Parathyroid adenoma (tissue), 2 donors: ENCODE measurements around the gene ANOS1.

Source experiments
- H2AFZ ChIP-seq: fragments of 300-600 bp; sonication (generic); one replicate; pipeline ENCODE4 v1.7.0; 2017; ENCODE audit warnings: antibody characterized with exemption, mild to moderate bottlenecking
- H3K27ac ChIP-seq: fragments of 300-600 bp; sonication (generic); one replicate; pipeline ENCODE4 v1.7.0; 2017
- H3K27me3 ChIP-seq: fragments of 300-600 bp; sonication (generic); one replicate; pipeline ENCODE4 v1.7.0; 2017; ENCODE audit warnings: low read length; ENCODE audit not compliant: control insufficient read depth, insufficient read depth
- H3K36me3 ChIP-seq: fragments of 300-600 bp; sonication (generic); one replicate; pipeline ENCODE4 v1.7.0; 2017; ENCODE audit warnings: low read length; ENCODE audit not compliant: control insufficient read depth, insufficient read depth
- H3K4me1 ChIP-seq: fragments of 300-600 bp; sonication (generic); one replicate; pipeline ENCODE4 v1.7.0; 2017; ENCODE audit warnings: control low read depth
- H3K4me2 ChIP-seq: fragments of 300-600 bp; sonication (generic); one replicate; pipeline ENCODE4 v1.7.0; 2017; ENCODE audit warnings: low read length
- H3K4me3 ChIP-seq: fragments of 300-600 bp; sonication (generic); one replicate; pipeline ENCODE4 v1.7.0; 2017; ENCODE audit warnings: low read depth, low read length
- H3K79me2 ChIP-seq: fragments of 300-600 bp; sonication (generic); one replicate; pipeline ENCODE4 v1.7.0; 2017; ENCODE audit warnings: control low read depth
- H3K9ac ChIP-seq: fragments of 300-600 bp; sonication (generic); one replicate; pipeline ENCODE4 v1.7.0; 2017; ENCODE audit warnings: mild to moderate bottlenecking
- H3K9me3 ChIP-seq: fragments of 300-600 bp; sonication (generic); one replicate; pipeline ENCODE4 v1.7.0; 2017; ENCODE audit warnings: low read length; ENCODE audit not compliant: control insufficient read depth
- CTCF ChIP-seq: fragments of 300-600 bp; sonication (generic); IDR thresholded peaks from one replicate; pipeline ENCODE4 v1.7.0; 2017; ENCODE audit warnings: antibody characterized with exemption, mild to moderate bottlenecking
- donor health status: primary hyperparathyroidism.

The ANOS1 gene

GRCh38 chrX:8675006-8675630 lies 56.8 kb downstream of the ANOS1 start:
- no peak overlapping the region for H3K4me3 ChIP-seq
- TF ChIP-seq CTCF: no peak
- no peak overlapping the region for H3K27ac ChIP-seq
- no peaks in the 10 kb centered on the region for H3K79me2 ChIP-seq
- no peak overlapping the region for H3K4me2 ChIP-seq
- H3K9me3 ChIP-seq: no peaks in the 10 kb centered on the region
- no peaks in the 10 kb centered on the region for H3K27me3 ChIP-seq
- H3K36me3 ChIP-seq: no peaks in the 10 kb centered on the region
- H3K9ac ChIP-seq: no peak overlapping the region
- no peaks in the 10 kb centered on the region for H3K4me1 ChIP-seq
- no peak overlapping the region for H2AFZ ChIP-seq

GRCh38 chrX:8673201-8673600 lies 58.7 kb downstream of the ANOS1 start:
- Histone ChIP-seq H3K36me3 (no peaks in the 10 kb centered on the region), H3K27ac (no peak overlapping the region), H3K4me2 (no peak overlapping the region), H3K27me3 (no peaks in the 10 kb centered on the region), H3K4me1 (no peaks in the 10 kb centered on the region), H3K9ac (no peak overlapping the region), H3K4me3 (no peak overlapping the region), H3K79me2 (no peaks in the 10 kb centered on the region), H3K9me3 (no peaks in the 10 kb centered on the region), H2AFZ (no peak overlapping the region)
- TF ChIP-seq CTCF: no peak

GRCh38 chrX:8672176-8672575 lies 59.8 kb downstream of the ANOS1 start:
- Histone ChIP-seq H2AFZ (no peak overlapping the region), H3K27ac (no peak overlapping the region), H3K27me3 (no peaks in the 10 kb centered on the region), H3K79me2 (no peaks in the 10 kb centered on the region), H3K9me3 (no peaks in the 10 kb centered on the region), H3K36me3 (no peaks in the 10 kb centered on the region), H3K9ac (no peak overlapping the region), H3K4me1 (no peaks in the 10 kb centered on the region), H3K4me2 (no peak overlapping the region), H3K4me3 (no peak overlapping the region)
- TF ChIP-seq CTCF: no peak

- Histone ChIP-seq H3K4me1 (no peaks in the 10 kb centered on the region), H3K36me3 (no peaks in the 10 kb centered on the region), H3K27ac (no peak overlapping the region), H2AFZ (no peak overlapping the region), H3K4me3 (no peak overlapping the region), H3K9me3 (no peaks in the 10 kb centered on the region), H3K27me3 (no peaks in the 10 kb centered on the region), H3K79me2 (no peaks in the 10 kb centered on the region), H3K4me2 (no peak overlapping the region), H3K9ac (no peak overlapping the region)
- TF ChIP-seq CTCF: no peak
These were observed 63.1 kb downstream of the ANOS1 start for GRCh38 chrX:8668813-8669212.

GRCh38 chrX:8663325-8663724 lies 68.6 kb downstream of the ANOS1 start:
- Histone ChIP-seq H3K27ac (no peak overlapping the region), H3K4me2 (no peak overlapping the region), H3K9me3 (no peaks in the 10 kb centered on the region), H3K27me3 (no peaks in the 10 kb centered on the region), H3K79me2 (no peaks in the 10 kb centered on the region), H3K36me3 (no peaks in the 10 kb centered on the region), H3K4me3 (no peak overlapping the region), H3K9ac (no peak overlapping the region), H2AFZ (no peak overlapping the region), H3K4me1 (no peaks in the 10 kb centered on the region)
- no peak for TF ChIP-seq CTCF
